ENCODE measurements around the gene CLIC5. TPM values are rescaled to one million over a fixed set of nuclear protein-coding genes. Genes with fewer than 3 reads are reported as not detected.

Gene CLIC5
- total RNA-seq = under 0.01 TPM in 1 of 2 replicates, not detected in the other

DNA sequence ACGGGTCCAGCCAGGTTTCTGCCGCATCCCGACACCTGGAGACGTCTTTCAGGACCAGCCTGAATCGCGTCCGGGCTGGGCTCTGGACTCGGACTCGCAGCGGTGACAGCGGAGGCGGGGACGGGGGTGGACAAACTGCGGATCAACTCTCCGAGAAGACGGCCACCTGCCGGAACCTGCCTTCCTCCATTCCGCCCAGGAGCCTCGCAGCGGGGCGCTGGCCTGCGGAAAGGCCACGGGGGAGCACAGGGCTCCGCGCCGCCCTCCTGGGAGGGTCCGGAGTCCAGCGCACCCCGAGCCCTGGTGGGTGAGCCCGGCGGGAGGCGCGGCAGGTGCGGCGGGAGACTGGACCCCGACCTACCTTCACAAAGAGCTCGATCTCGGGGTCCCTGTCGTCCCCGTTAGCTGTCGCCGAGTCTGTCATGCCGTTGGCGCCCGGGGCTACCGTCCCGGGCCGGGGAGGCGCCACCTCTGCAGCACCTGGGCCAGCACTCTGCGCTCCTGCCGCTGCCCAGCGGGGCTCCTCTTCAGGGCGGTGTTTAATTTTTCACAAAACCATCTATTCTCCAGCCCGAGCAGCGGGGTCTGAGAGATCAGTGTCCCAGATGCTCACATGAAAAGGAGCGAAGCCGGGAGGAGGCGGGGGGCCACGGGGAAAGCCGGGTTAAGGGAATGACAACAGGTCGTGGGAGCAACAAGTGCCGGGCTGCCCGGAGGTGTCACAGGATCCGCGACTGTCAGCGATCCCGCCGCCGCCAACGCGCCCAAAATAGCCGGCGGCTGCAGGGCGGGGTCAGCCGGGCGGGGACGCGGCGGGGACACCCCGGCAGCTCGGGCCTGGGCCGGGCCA lies at the start of gene CLIC5:
Gene CLIC5, minus strand, starts transcription at position 742 of the 850 bp plus-strand sequence. Its CDS starts 318 bp downstream, at position 424.
- no peak for DNase-seq (ENCODE audit: low read depth in 2 of 2)

DNA sequence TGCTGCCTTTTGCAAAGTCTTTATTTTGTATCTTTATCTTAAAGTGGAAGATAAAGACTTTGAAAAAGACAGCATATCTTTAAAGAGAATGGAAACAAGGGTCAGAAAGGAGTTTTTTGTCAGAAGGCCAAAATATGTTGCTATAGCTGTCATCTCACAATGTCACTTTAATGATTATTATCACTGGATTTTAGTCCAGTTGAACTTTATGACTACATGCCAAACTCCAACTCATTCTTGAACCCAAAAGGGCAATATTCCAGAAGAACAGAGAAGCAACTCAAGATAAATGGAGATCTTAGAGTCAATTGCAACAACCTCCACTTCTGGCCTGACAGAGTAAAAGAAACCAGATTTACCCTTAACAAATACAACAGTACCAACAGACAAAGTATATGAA lies 47.3 kb upstream of the CLIC5 start:
- no peak for DNase-seq (ENCODE audit: low read depth in 2 of 2)

DNA sequence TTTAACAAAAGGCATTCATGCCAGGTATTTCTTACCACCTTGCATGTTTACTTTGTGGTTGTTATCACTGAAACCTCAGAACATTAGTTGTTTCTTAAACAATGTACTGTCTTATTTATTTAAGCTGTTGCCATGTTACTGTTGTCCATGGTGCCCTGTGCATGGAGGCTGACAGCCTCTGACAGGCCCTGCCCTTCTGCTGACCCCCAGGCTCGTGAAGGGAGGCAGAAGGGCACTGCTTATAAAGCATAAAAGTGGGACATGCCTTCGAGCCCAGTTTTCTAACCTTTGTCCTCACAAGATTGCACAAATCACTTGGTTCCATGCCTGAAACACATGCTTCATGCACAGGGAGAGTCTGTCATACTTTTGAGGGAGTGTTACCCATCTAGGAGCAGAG lies 46.7 kb upstream of the CLIC5 start:
- no peak for DNase-seq (ENCODE audit: low read depth in 2 of 2)

DNA sequence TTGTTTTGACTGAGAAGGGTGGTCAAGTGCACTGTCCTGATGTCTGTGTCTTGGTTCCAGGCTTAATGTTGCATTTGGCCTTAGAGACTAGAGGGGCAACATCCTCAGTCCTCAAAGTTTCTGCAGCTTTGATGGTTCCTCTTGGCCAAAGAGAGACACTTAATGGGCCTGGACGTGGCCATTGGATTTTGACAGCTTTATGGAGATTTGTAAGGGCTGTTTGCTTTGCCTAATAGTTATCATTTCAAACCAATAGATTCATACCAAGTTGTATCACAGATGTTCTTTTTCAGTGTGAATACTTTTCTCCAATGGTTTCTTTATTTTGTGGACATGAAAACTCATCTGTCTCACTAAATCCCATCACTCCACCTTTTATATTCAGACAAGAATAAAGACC lies 45.8 kb upstream of the CLIC5 start:
- no peak for DNase-seq (ENCODE audit: low read depth in 2 of 2)

DNA sequence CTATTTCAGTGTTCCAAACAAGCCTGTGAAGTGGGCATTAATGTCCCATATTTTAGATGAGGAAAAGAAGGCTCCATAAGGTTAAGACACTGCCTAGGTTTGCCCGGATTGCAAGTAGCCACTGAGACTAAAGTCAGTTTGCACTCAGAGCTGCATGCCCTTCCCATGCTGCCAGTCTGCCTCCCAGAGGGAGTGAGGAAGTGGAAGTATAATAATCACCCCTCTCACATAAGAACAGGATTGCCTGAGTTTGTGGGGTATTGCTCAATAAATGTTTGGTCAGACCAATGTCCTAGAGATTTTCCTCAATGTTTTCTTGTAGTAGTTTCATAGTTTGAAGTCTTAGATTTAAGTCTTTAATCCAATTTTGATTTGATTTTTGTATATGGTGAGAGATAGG lies 43.9 kb upstream of the CLIC5 start:
- DNase-seq (ENCODE audit: low read depth in 2 of 2) = no peak

DNA sequence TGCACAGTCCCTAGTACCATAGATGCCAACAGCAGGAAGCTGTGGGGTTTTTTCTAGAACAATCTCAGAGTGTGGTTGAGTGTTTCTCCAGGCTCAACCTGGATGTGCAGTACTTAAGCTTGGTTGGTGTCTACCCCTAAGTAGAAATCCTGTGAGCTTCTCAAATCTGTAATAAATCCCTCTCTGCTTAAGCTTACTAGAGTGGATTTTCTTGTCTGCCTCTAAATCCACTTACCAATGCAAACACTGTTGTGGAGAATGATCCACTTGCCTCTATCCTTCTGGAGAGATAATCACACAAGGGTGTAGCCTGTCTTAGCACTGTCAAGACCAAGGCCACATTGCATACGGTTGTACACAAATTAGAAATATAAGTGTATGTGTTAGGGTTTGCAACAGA lies 43.3 kb upstream of the CLIC5 start:
- no peak for DNase-seq (ENCODE audit: low read depth in 2 of 2)

DNA sequence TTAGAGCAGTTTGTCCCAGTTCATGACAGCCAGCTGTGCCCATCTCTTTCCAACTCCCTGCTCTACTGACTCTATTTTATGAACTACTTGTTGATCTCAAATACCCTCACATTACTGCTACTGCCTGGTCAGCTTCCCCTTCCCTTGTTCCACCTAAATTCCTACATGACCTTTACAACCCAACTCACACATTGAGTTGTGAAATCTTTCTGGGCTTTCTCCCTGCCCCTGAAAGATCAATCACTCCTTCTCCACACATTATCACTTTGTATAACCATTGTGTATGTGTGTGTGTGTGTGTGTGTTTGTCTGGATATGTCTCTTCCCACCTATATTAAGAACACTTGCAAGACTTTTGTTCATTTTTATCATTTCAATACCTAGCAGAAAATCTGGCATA lies 42.1 kb upstream of the CLIC5 start:
- no peak for DNase-seq (ENCODE audit: low read depth in 2 of 2)

DNA sequence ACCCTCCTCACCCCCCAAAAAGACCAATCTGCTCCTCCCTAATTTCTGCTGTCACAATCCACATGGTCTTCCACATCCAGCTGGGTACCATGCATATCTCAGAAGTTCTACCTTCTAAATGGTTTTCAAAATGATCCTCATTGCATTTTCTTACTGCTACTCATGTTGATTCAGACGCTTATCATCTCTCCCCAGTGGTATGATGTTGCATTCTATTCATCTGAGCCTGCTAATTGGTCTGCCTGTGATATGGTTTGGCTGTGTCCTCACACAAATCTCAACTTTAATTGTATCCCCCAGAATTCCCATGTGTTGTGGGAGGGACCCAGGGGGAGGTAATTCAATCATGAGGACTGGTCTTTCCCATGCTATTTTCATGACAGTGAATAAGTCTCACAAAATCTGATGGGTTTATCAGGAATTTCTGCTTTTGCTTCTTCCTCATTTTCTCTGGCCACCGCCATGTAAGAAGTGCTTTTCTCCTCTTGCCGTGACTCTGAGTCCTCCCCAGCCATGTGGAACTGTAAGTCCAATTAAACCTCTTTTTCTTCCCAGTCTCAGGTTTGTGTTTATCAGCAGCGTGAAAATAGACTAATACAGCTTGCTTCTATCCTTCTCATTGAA lies 41.4 kb upstream of the CLIC5 start:
- DNase-seq (ENCODE audit: low read depth in 2 of 2) = no peak

DNA sequence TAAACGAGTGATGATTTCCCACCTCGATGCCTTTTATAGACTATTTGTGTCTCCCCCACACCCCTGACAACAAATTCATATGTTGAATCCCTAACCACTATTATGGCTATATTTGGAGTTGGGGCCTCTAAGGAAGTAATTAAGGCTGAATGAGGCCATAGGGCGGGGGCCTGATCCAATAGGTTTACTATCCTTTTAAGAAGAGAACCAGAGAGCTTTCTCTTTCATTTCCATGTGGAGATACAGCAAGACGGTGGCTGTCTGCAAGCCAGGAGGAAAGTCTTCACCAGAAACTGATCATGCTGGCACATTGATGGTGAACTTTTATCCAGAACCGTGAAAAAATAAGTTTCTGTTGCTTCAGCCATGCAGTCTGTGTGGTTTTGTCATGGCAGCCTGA lies 38.9 kb upstream of the CLIC5 start:
- no peak for DNase-seq (ENCODE audit: low read depth in 2 of 2)

DNA sequence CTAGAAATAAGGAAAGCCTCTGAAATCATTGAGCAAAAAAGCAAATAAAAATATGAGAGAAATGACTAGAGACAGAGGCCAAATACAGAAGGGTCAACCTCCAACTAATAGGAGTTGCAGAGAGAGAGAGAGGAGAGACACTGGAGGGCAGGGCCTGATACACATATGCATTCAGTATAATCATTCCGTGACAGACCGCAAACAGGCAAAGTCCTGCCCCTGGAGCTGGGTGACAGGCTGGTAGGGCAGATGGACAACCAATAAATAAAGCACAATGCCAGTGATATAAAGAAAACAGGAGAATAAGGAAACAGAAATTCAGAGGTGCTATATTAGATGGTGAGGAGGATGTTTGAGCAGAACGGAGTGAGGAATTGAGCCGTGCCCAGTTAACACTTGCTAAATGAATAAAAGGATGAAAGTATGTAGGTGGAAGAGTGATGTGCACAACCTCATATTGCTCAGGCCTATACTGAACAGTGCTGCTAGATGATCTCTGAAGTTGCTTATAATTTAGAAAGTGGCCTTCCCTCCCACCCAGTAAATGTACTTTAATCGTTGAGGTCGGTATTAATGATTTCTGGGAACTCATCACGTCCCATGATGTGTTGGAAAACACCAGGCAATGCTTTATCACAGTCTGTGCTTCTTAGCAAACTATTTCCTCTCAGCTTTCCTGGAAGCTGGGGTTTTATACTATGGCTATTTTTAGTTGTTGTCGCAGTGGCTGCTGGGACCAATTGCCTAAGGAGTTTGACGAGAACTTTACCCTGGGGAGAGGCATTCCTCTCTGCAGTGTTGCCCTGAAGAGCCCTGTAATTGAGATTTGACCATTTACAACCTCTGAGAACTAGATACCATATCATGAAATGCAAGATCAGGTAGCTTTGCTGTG lies 37.6 kb upstream of the CLIC5 start:
- no peak for DNase-seq (ENCODE audit: low read depth in 2 of 2)

DNA sequence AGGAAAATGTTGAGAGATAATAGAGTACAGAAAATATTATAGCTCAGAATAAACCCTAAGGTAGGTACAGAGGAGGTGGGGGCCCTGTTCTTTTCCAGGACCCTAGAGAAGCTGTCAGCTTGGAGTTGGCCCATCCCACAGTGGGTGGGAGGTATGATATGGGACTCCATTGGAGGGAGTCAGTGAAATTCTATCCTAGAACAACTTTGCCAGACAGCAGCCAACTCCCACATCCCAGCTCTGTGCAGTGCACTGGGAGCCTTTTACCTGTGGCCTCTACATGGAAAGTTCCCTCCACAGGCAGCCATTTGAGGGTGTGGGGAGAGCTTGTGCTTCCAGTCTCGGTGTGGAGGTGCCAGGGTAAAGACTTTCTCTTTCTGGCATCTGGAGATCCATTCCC lies 36.8 kb upstream of the CLIC5 start:
- no peak for DNase-seq (ENCODE audit: low read depth in 2 of 2)

DNA sequence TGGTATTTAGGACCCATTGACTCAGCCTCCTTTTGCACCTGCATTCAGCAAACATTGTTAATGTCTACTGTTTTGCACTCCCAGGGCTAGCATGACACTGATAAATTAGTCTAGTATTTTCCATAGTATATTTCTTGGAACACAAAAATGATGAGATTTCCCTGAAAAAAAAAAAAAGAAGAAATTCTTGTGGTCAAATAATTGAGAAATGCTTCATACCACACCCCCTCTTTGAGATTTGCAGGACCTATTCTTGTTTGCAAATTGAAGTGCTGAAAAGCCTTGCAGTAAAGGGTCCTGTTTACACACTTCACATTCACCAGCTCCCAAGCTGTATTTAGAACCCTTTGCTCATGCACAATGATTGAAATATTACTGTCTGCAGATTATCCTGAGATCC lies 36.3 kb upstream of the CLIC5 start:
- DNase-seq (ENCODE audit: low read depth in 2 of 2) = no peak

DNA sequence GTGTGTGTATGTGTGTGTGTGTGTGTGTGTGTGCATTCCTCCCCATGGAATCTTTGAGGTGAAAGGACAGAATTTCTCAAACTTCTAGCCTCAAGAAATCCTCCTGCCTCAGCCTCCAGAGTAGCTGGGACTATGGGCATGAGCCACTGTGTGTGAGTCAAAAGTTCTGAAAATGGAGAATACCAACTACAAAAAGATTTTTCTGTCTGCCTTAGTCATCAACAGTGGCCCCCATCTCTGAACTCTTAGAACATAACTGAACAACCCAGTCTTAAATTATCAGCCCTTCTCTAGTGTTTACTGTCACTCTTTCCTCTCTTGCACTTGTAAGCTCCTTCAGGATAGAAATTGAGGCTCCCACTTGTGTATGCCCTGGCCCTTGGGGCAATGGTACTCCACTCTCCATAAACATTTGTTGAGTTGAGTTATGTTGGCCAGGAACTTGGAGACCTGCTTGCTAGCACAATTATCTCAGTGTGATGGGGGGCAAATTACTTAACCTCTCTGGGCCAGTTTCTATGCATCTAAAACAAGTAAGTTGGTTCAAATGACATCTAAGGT lies 35.3 kb upstream of the CLIC5 start:
- no peak for DNase-seq (ENCODE audit: low read depth in 2 of 2)

DNA sequence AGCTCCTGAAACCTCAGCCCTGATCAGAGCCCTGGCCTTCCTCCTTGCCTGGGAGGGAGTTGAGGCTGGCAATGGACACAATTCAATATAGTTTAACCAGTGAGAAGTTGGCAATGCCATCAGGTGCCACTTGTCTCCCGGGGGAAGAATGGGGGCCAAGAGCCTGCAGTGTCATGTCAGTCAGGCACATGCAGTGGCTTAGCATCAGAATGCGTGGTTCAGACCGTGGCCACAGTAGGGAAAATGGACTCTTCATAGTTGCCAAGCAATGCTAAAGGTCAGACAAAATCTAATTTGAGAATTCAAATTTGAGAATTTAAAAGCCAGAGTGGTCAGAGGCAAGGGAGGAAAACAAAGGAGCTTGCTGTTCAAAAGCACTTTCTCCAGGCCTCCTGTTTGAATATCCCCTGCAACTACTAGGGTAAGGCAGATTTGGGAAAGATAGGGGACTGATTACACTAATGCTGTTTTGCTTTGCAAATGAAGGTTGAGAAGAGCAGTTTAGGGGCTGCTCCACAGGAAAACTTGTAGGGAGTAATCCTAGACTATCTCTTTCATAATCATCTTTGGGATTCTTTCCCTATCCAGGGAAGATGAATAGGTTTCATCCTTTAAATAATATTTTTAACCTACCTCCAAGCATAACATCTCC lies 33.1 kb upstream of the CLIC5 start:
- no peak for DNase-seq (ENCODE audit: low read depth in 2 of 2)

DNA sequence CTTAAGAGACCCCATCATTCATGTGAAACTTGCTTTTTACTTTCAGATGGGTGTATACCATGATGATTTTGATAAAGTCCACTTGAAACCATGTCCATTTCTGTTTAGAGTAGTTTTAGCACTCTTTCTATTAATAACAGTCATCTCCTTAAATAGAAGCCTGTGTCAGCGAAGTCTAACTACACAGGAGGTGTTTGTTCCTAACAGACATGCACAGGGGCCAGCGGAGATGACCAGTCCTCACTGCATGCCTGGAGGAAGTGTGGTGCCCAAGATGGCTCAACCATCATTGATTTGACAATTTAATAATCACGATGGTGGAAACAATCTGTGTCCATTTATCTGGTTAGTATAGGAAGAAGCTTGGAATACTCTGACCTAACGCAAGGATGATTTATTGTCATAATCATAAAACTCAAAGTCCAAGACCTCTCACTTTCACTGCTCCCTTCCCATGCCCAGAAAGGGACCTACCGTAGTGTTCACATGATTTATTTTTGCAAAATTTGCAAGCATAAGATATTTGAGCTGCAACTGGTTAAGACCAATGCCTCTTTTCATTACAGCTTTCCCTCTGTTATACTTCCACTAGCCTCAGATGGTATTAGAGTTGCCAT lies 31.0 kb upstream of the CLIC5 start:
- no peak for DNase-seq (ENCODE audit: low read depth in 2 of 2)

DNA sequence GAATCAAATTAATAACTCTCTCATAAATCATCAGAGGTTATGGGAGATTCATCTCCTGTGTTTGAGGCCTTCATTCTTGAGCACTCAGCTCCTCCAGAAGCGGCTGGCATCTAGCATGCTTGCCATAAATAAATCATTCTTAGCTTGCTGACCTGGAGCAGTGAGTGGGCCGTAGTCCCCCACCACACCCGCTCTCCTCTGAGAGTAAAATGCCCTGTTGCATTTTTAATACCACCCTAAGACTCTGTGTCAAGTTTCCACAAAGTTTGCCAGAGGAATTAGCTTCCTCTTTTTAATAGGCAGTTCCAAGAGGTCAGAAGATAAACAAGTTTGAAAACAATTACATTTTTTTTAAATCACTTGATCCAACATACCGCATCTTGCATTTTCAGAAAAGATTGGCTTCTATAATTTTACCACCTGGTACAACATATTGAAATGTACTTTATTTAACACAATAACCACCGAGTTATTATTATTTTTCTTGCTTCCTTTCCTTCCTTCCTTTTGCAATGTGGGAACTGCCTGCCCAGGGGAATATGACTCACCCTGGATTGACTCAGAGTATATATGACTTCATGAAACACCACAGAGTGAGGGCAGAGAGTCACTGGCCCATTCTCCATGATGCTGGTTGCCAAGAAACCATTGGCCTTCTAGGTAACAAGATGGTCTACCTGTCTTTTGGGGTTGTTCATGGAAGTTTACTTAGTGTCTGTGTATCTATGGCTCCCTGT lies 29.4 kb upstream of the CLIC5 start:
- DNase-seq (ENCODE audit: low read depth in 2 of 2) = peak; percentile 88 to 89

DNA sequence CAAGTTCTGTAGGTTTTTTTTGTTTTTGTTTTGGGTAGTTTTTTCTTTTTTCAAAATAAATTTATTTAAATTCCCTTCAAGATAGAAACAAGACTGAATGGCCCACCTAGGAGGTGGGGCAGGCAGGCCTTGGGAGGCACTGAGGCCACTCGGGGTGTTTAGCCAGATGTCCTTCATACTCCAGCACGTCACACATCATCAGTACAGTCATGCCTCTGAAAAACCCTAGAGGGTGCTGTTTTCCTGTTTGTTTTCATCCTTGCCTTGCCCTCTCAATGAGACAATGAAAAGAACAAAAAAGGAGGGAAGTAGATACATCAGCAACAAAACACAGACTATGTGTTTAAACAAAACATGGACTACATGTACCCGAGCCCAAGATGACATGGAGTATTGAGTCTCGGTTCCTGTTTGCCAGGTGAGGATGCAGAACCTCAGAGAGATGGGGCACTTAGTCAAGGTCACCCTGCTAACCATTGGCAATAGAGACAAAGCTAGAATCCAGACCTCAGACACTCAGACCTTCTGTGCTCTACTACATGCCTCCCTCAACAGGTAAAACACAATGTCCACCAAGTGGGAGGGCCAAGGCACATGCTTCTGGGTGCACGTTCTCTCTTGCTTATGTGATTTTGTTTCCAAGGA lies 26.8 kb upstream of the CLIC5 start:
- DNase-seq (ENCODE audit: low read depth in 2 of 2) = peak; percentile 56 to 63

DNA sequence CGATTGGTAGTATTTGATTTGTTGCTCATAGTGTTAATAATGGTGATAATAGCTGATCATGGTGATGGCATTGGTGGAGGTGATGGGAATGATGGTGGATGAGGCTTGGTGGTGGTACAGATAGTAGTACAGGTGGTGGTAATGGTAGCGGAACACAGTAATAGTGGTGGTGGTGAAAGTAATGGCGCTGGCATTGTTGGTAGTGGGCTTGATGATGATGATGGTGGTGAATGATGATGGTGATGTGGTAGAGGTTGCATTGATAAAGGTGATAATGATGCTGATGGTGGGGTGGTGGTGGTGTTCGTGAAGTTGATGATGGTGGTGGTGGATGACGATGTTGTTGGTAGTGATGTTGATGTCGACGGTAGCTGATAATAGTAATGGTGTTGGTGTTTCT lies 24.6 kb upstream of the CLIC5 start:
- no peak for DNase-seq (ENCODE audit: low read depth in 2 of 2)

DNA sequence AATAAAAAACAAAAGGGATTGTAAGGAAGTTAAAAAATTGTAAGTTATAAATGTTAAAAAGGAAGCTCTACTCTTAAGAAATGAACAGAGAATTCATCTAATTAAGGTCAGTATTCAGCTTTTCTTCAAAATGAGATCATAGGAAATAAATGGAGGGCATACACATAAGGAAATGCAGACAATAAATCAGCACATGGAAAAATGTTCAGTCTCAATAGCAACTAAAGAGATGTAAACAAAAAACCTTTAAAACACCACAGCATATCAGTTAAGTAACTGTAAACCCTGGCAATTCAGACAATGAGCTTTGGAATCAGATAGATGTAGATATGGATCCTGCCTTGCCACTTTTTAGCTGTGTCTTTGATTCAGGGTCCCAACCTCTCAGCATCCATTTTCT lies 24.0 kb upstream of the CLIC5 start:
- peak in 1 of 2 donors; percentile 3 for DNase-seq (ENCODE audit: low read depth in 2 of 2)

DNA sequence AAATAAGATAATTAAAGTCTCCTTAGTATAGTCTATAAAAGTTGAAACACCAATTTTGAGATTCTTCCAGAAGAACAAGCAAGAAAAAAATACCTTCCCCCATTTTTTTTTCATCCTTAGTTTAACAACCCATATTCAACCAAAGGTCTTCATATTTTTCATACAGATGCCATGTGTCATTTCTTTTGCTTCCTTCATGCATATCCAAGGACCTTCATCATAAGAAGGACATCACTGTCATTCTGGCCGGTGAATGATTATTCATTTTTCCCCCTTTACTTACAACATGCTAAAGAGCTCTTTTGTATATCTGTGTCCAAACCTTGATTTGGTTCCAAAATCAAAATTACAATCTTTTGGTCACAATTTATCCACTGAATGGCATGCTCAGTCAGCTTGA lies 21.3 kb upstream of the CLIC5 start:
- no peak for DNase-seq (ENCODE audit: low read depth in 2 of 2)
